ENCODE measurements around the gene SPPL2A. TPM values are rescaled to one million over a fixed set of nuclear protein-coding genes. Genes with fewer than 3 reads are reported as not detected.

The SPPL2A gene
- total and polyA plus RNA-seq, 2 donors (not counting 3 experiments of a cell fraction or from before 2014, with no cell fraction given): 38.8 to 88.7 TPM

- H3K36me3 ChIP-seq (ENCODE audit: control insufficient read depth in 2 of 2, extremely low read depth in 1 of 2, insufficient read depth in 2 of 2, low read length in 2 of 2): no peaks in the 10 kb centered on the region
- FAIRE-seq (no peak), DNase-seq (ENCODE audit: low read depth, low spot score) (no peak)
- no peak overlapping the region for H3K27ac ChIP-seq (ENCODE audit: insufficient read depth, low read depth, low read length)
- H3K79me2 ChIP-seq (ENCODE audit: control insufficient read depth, insufficient read depth, low read length): no peaks in the 10 kb centered on the region
- dilution Hi-C loops (cut with MboI; ENCODE audit: extremely low pct_ligation_motif_present, low sequenced_read_pairs): no loop called here
- H4K20me1 ChIP-seq (replicated peaks; ENCODE audit: control insufficient read depth, extremely low read depth, insufficient read depth, low read length): no peaks in the 10 kb centered on the region
- H3K4me2 ChIP-seq (ENCODE audit: insufficient read depth, low read length): no peak overlapping the region
- intact Hi-C loops (cut with micrococcal nuclease): no loop called here
- BruUV-seq (replicated peaks): no TSS peak
- TF ChIP-seq POLR2A (IDR thresholded peaks at IDR 0.05; ENCODE audit: low read depth, low read length): no peak
- no peak for TF ChIP-seq MAX (IDR thresholded peaks at IDR 0.05; ENCODE audit: insufficient read depth, insufficient read length)
- no peak for TF ChIP-seq FOS (IDR thresholded peaks at IDR 0.05; ENCODE audit: borderline replicate concordance, insufficient read depth, low read length)
- no peak for TF ChIP-seq POLR2AphosphoS5 (IDR thresholded peaks at IDR 0.05; ENCODE audit: insufficient read depth, low read depth, low read length)
- no peak for TF ChIP-seq EZH2 (IDR thresholded peaks at IDR 0.05; ENCODE audit: borderline replicate concordance, low read depth, low read length, severe bottlenecking)
- TF ChIP-seq JUN (IDR thresholded peaks at IDR 0.05; ENCODE audit: borderline replicate concordance, insufficient read depth, insufficient read length, low read depth): no peak
- TF ChIP-seq, protein P1, sequence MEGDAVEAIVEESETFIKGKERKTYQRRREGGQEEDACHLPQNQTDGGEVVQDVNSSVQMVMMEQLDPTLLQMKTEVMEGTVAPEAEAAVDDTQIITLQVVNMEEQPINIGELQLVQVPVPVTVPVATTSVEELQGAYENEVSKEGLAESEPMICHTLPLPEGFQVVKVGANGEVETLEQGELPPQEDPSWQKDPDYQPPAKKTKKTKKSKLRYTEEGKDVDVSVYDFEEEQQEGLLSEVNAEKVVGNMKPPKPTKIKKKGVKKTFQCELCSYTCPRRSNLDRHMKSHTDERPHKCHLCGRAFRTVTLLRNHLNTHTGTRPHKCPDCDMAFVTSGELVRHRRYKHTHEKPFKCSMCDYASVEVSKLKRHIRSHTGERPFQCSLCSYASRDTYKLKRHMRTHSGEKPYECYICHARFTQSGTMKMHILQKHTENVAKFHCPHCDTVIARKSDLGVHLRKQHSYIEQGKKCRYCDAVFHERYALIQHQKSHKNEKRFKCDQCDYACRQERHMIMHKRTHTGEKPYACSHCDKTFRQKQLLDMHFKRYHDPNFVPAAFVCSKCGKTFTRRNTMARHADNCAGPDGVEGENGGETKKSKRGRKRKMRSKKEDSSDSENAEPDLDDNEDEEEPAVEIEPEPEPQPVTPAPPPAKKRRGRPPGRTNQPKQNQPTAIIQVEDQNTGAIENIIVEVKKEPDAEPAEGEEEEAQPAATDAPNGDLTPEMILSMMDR (IDR thresholded peaks at IDR 0.05; ENCODE audit: extremely low read depth in 1 of 2, insufficient read depth in 1 of 2, low read depth in 1 of 2, low read length in 2 of 2): no peak
- no peak for TF ChIP-seq GATA2 (IDR thresholded peaks at IDR 0.05; ENCODE audit: insufficient read depth, insufficient read length, low read depth, low read length)
- TF ChIP-seq MYC (IDR thresholded peaks at IDR 0.05; ENCODE audit: low read depth, low read length): no peak
- H3K9me3 ChIP-seq (replicated peaks; ENCODE audit: control insufficient read depth, insufficient read depth, low read length): no peaks in the 10 kb centered on the region
- H3K27me3 ChIP-seq (ENCODE audit: control insufficient read depth in 2 of 2, insufficient read depth in 2 of 2, low read length in 2 of 2): no peaks in the 10 kb centered on the region
- CTCF ChIA-PET: no interaction called here
- H3K9ac ChIP-seq (replicated peaks; ENCODE audit: extremely low read depth, insufficient read depth, low read length): no peak overlapping the region
- no peaks in the 10 kb centered on the region for H3K9me1 ChIP-seq (replicated peaks; ENCODE audit: control insufficient read depth, extremely low read depth, insufficient read depth, low read length)
- no peak overlapping the region for H3K4me3 ChIP-seq (replicated peaks in 1 of 3; ENCODE audit: insufficient read depth in 1 of 3, low read depth in 1 of 3, low read length in 3 of 3)
- POLR2A ChIA-PET: no interaction called here
- H3K4me1 ChIP-seq (ENCODE audit: control insufficient read depth, extremely low read depth, insufficient read depth, low read length): peaks cover under 1% of the 10 kb centered on the region
- no peak overlapping the region for H2AFZ ChIP-seq (ENCODE audit: low read depth, low read length)
Measured at GRCh38 chr15:50707878-50708427, 57.6 kb downstream of the SPPL2A start.

Measured in endothelial cell of umbilical vein (primary cell).